ENCODE measurements around the gene TBC1D2.

GRCh38 chr9:98288881-98289280 is 33.4 kb upstream of the TBC1D2 start:
- TF ChIP-seq CTCF (conservative IDR thresholded peaks at IDR 0.05; ENCODE audit: low read length) (no peak), EZH2phosphoT487 (IDR thresholded peaks at IDR 0.05; ENCODE audit: borderline replicate concordance, low read depth, low read length) (no peak)
